Body of pancreas (tissue), 4 donors: Measurements from ENCODE around the gene PPP5C. TPM values are rescaled to one million over a fixed set of nuclear protein-coding genes. Genes with fewer than 3 reads are reported as not detected.

Experiments used
- ATAC-seq: fragments of 150-250 bp; one replicate; pipeline ENCODE4 v1.9.1; 2016
- DNase-seq, 4 donors: peaks; one replicate each; pipeline ENCODE4 v3.0.0-alpha.2; 2019
- H3K27ac ChIP-seq, 4 donors: fragments of 200-600 bp; sonication (generic); 1 replicate in 3 of 4; 2 replicates in 1 of 4; pipeline versions ENCODE4 v1.5.1 to v1.6.1; 2016 to 2019; ENCODE audit warnings: mild to moderate bottlenecking in 1 of 4, mixed read lengths in 1 of 4, moderate library complexity in 1 of 4
- H3K27me3 ChIP-seq, 2 donors: fragments of 200-600 bp; sonication (generic); one replicate each; pipeline ENCODE4 v1.6.0; 2016; ENCODE audit warnings: mild to moderate bottlenecking in 1 of 2
- H3K36me3 ChIP-seq, 2 donors: fragments of 200-600 bp; sonication (generic); replicated peaks in 1 of 2; 2 replicates each; pipeline ENCODE4 v1.5.1; 2016; ENCODE audit warnings: low read depth in 2 of 2; ENCODE audit not compliant: insufficient read depth in 1 of 2
- H3K4me1 ChIP-seq: fragments of 200-600 bp; sonication (generic); one replicate; pipeline ENCODE4 v1.6.0; 2016
- H3K4me3 ChIP-seq, 2 donors: fragments of 200-600 bp; sonication (generic); 1 replicate in 1 of 2; 2 replicates in 1 of 2; pipeline ENCODE4 v1.5.1; 2016 to 2019
- H3K9me3 ChIP-seq, 3 donors: fragments of 200-600 bp; sonication (generic); 1 replicate in 2 of 3; 2 replicates in 1 of 3; pipeline ENCODE4 v1.5.1; 2016
- CTCF ChIP-seq, 7 experiments: fragments of 450-650 bp in 4 of 7; fragments of 200-600 bp in 3 of 7; sonication (generic) in 3 of 7; IDR thresholded peaks; one replicate each; pipeline ENCODE4 v1.5.1; 2016 to 2019; ENCODE audit warnings: antibody characterized with exemption in 7 of 7
- POLR2A ChIP-seq, 3 donors: fragments of 450-650 bp; IDR thresholded peaks; one replicate each; pipeline ENCODE4 v1.6.1; 2016; ENCODE audit warnings: antibody characterized with exemption in 3 of 3, mild to moderate bottlenecking in 2 of 3
- WGBS, 2 donors: methylation state at CpG; one replicate each; pipeline ENCODE4 v1.1.5; 2017; 5-methylcytosine and 5-hydroxymethylcytosine counted together
- intact Hi-C: fragments of 100-400 bp; cut with DNase I; formaldehyde crosslinking; loops from one replicate; pipeline ENCODE4 v1.15.1; 2023
- total RNA-seq, 2 donors: library from RNA; depleted of rRNA; stranded (reverse); fragments of >200 nt; gene quantifications; one replicate each; pipeline ENCODE4 v1.1.0, GENCODE V29; 2016

The PPP5C gene
- total RNA-seq, 2 donors from 2014 or later: 31.1 to 77.5 TPM

GRCh38 chr19:46328079-46328478 is 18.8 kb upstream of the PPP5C start:
- Histone ChIP-seq H3K36me3 (no peaks in the 10 kb centered on the region), H3K27me3 (no peaks in the 10 kb centered on the region), H3K4me3 (no peak overlapping the region), H3K4me1 (no peaks in the 10 kb centered on the region), H3K9me3 (no peaks in the 10 kb centered on the region), H3K27ac (no peak overlapping the region)
- DNase-seq: no peak
- 93 to 100% methylated on average over 2 of the region's 2 CpGs for WGBS, 2 donors
- intact Hi-C loops: no loop called here
- no peak for ATAC-seq
- TF ChIP-seq POLR2A (IDR thresholded peaks at IDR 0.05) (no peak), CTCF (IDR thresholded peaks at IDR 0.05) (no peak)

GRCh38 chr19:46330319-46330918 is 16.5 kb upstream of the PPP5C start:
- TF ChIP-seq POLR2A (IDR thresholded peaks at IDR 0.05): no peak
- no peak for TF ChIP-seq CTCF (IDR thresholded peaks at IDR 0.05)
- ATAC-seq (no peak), DNase-seq (no peak)
- H3K9me3 ChIP-seq: no peaks in the 10 kb centered on the region
- 71 to 74% methylated on average over 2 of the region's 2 CpGs for WGBS, 2 donors
- H3K4me1 ChIP-seq: no peaks in the 10 kb centered on the region
- H3K27ac ChIP-seq: no peak overlapping the region
- H3K4me3 ChIP-seq: no peak overlapping the region
- H3K36me3 ChIP-seq: no peaks in the 10 kb centered on the region
- no peaks in the 10 kb centered on the region for H3K27me3 ChIP-seq
- intact Hi-C loops: no loop called here

- H3K36me3 ChIP-seq: no peaks in the 10 kb centered on the region
- ATAC-seq: no peak
- H3K27ac ChIP-seq: no peak overlapping the region
- WGBS, 2 donors: 82 to 94% methylated on average over 1 of the region's 1 CpG
- DNase-seq: no peak
- H3K27me3 ChIP-seq: no peaks in the 10 kb centered on the region
- H3K4me3 ChIP-seq: no peak overlapping the region
- TF ChIP-seq CTCF (IDR thresholded peaks at IDR 0.05) (no peak), POLR2A (IDR thresholded peaks at IDR 0.05) (no peak)
- H3K4me1 ChIP-seq: no peaks in the 10 kb centered on the region
- no peaks in the 10 kb centered on the region for H3K9me3 ChIP-seq
- intact Hi-C loops: no loop called here
These were observed 9.4 kb upstream of the PPP5C start for GRCh38 chr19:46337487-46337886.

- 59 to 73% methylated on average over 10 of the region's 10 CpGs for WGBS, 2 donors
- H3K9me3 ChIP-seq: no peaks in the 10 kb centered on the region
- no peak for ATAC-seq
- DNase-seq: no peak
- intact Hi-C loops: no loop called here
- no peaks in the 10 kb centered on the region for H3K27me3 ChIP-seq
- H3K4me3 ChIP-seq: no peak overlapping the region
- no peak for TF ChIP-seq POLR2A (IDR thresholded peaks at IDR 0.05)
- H3K36me3 ChIP-seq: no peaks in the 10 kb centered on the region
- H3K27ac ChIP-seq: no peak overlapping the region
- H3K4me1 ChIP-seq: no peaks in the 10 kb centered on the region
These were observed 7.4 kb upstream of the PPP5C start for GRCh38 chr19:46339446-46339845.

GRCh38 chr19:46340051-46340659 is 6.7 kb upstream of the PPP5C start:
- Histone ChIP-seq H3K4me1 (no peaks in the 10 kb centered on the region), H3K4me3 (no peak overlapping the region), H3K36me3 (no peaks in the 10 kb centered on the region), H3K9me3 (no peaks in the 10 kb centered on the region), H3K27ac (no peak overlapping the region), H3K27me3 (no peaks in the 10 kb centered on the region)
- intact Hi-C loops: loop anchor here (10.0 kb wide), 1 partner anchor 55 kb away; no protein-coding TSS in a partner anchor
- WGBS, 2 donors: 85 to 87% methylated on average over 10 to 11 of the region's 11 CpGs
- ATAC-seq (no peak), DNase-seq (no peak)
- TF ChIP-seq CTCF (IDR thresholded peaks at IDR 0.05) (no peak), POLR2A (IDR thresholded peaks at IDR 0.05) (no peak)
